ENCODE data around the gene SAPCD1.

- TF ChIP-seq POLR2A (IDR thresholded peaks at IDR 0.05; ENCODE audit: low read depth, low read length): no peak
- no peak for TF ChIP-seq TAF1 (IDR thresholded peaks at IDR 0.05; ENCODE audit: low read depth, low read length)
- no peak for TF ChIP-seq POU2F2 (IDR thresholded peaks at IDR 0.05; ENCODE audit: low read depth, low read length)
Observed at GRCh38 chr6:31729979-31730630, 32.4 kb upstream of the SAPCD1 start.

All from GM12891 (cell line).